KOPT-K1 (cell line): ENCODE data around the gene UNC13B.
"Not testable (repeated sequence)": the region's sequence is repeated elsewhere in the genome, so short reads cannot be mapped to it uniquely, and the experiment has no call there.

Experiments used
- H3K27ac ChIP-seq: fragments of 200-600 bp; sonication (generic); 2 replicates; pipeline ENCODE4 v1.5.1; 2016; ENCODE audit warnings: antibody characterized with exemption, mild to moderate bottlenecking, low read depth, low read length; ENCODE audit not compliant: poor library complexity, severe bottlenecking
- H3K36me3 ChIP-seq: fragments of 200-600 bp; sonication (generic); 2 replicates; pipeline ENCODE4 v1.5.1; 2017; ENCODE audit warnings: antibody characterized with exemption, mild to moderate bottlenecking, low read length, moderate library complexity; ENCODE audit not compliant: insufficient read depth
- H3K9me3 ChIP-seq: fragments of 200-600 bp; sonication (generic); 2 replicates; pipeline ENCODE4 v1.5.1; 2017; ENCODE audit warnings: antibody characterized with exemption, low read length, mild to moderate bottlenecking; ENCODE audit not compliant: insufficient read depth, poor library complexity, severe bottlenecking

Gene UNC13B

GRCh38 chr9:35409434-35409833 is 247.6 kb downstream of the UNC13B start:
- not testable (repeated sequence) for H3K9me3 ChIP-seq, H3K27ac ChIP-seq, H3K36me3 ChIP-seq

- Histone ChIP-seq H3K36me3 (no peaks in the 10 kb centered on the region), H3K9me3 (no peaks in the 10 kb centered on the region), H3K27ac (no peak overlapping the region)
Observed at GRCh38 chr9:35414889-35415288, 253.1 kb downstream of the UNC13B start.

- Histone ChIP-seq H3K36me3 (no peaks in the 10 kb centered on the region), H3K27ac (no peak overlapping the region), H3K9me3 (no peaks in the 10 kb centered on the region)
Observed at GRCh38 chr9:35415402-35416097, 253.7 kb downstream of the UNC13B start.

GRCh38 chr9:35416098-35416427 is 254.3 kb downstream of the UNC13B start:
- Histone ChIP-seq H3K9me3 (no peaks in the 10 kb centered on the region), H3K36me3 (no peaks in the 10 kb centered on the region), H3K27ac (no peak overlapping the region)

- Histone ChIP-seq H3K36me3 (no peaks in the 10 kb centered on the region), H3K9me3 (no peaks in the 10 kb centered on the region), H3K27ac (no peak overlapping the region)
Observed at GRCh38 chr9:35422346-35422745, 260.5 kb downstream of the UNC13B start.

GRCh38 chr9:35422753-35423152 is 260.9 kb downstream of the UNC13B start:
- Histone ChIP-seq H3K27ac (no peak overlapping the region), H3K9me3 (no peaks in the 10 kb centered on the region), H3K36me3 (no peaks in the 10 kb centered on the region)

GRCh38 chr9:35423499-35423898 is 261.7 kb downstream of the UNC13B start:
- H3K27ac ChIP-seq = no peak overlapping the region
- no peaks in the 10 kb centered on the region for H3K36me3 ChIP-seq
- no peaks in the 10 kb centered on the region for H3K9me3 ChIP-seq

- H3K27ac ChIP-seq = no peak overlapping the region
- H3K36me3 ChIP-seq = no peaks in the 10 kb centered on the region
- no peaks in the 10 kb centered on the region for H3K9me3 ChIP-seq
Observed at GRCh38 chr9:35424356-35425352, 262.8 kb downstream of the UNC13B start.

GRCh38 chr9:35426627-35427026 is 264.8 kb downstream of the UNC13B start:
- Histone ChIP-seq H3K36me3 (no peaks in the 10 kb centered on the region), H3K9me3 (no peaks in the 10 kb centered on the region), H3K27ac (no peak overlapping the region)

GRCh38 chr9:35431467-35431866 is 269.7 kb downstream of the UNC13B start:
- no peak overlapping the region for H3K27ac ChIP-seq
- H3K36me3 ChIP-seq = no peaks in the 10 kb centered on the region
- H3K9me3 ChIP-seq = no peaks in the 10 kb centered on the region

GRCh38 chr9:35432076-35432475 is 270.3 kb downstream of the UNC13B start:
- Histone ChIP-seq H3K9me3 (no peaks in the 10 kb centered on the region), H3K36me3 (no peaks in the 10 kb centered on the region), H3K27ac (no peak overlapping the region)

GRCh38 chr9:35436933-35437332 is 275.1 kb downstream of the UNC13B start:
- Histone ChIP-seq H3K27ac (no peak overlapping the region), H3K9me3 (no peaks in the 10 kb centered on the region), H3K36me3 (no peaks in the 10 kb centered on the region)

- no peaks in the 10 kb centered on the region for H3K9me3 ChIP-seq
- H3K27ac ChIP-seq = no peak overlapping the region
- no peaks in the 10 kb centered on the region for H3K36me3 ChIP-seq
Observed at GRCh38 chr9:35446012-35446411, 284.2 kb downstream of the UNC13B start.

- H3K9me3 ChIP-seq = no peaks in the 10 kb centered on the region
- no peak overlapping the region for H3K27ac ChIP-seq
- H3K36me3 ChIP-seq = no peaks in the 10 kb centered on the region
Observed at GRCh38 chr9:35448496-35448895, 286.7 kb downstream of the UNC13B start.

GRCh38 chr9:35452481-35452880 is 290.7 kb downstream of the UNC13B start:
- Histone ChIP-seq H3K27ac (no peak overlapping the region), H3K9me3 (peaks cover 6% of the 10 kb centered on the region), H3K36me3 (no peaks in the 10 kb centered on the region)
